SK-N-SH (cell line): ENCODE results near the gene KIF16B. TPM values are rescaled to one million over a fixed set of nuclear protein-coding genes. Genes with fewer than 3 reads are reported as not detected.

Experiments used
- CTCF ChIA-PET: fragments of 300-600, 350-600 bp; formaldehyde crosslinking; extraction: SDS; loops from one replicate; lab custom pipeline; 2021; lab: Yijun Ruan, JAX
- POLR2A ChIA-PET: fragments of 350-600 bp; sonication (Branson Sonifier 250); formaldehyde crosslinking; extraction: SDS; loops from one replicate; lab custom pipeline; 2020; ENCODE audit warnings: antibody characterized with exemption, inconsistent platforms; lab: Yijun Ruan, JAX
- DNase-seq: peaks from one replicate; pipeline ENCODE4 v3.0.0; 2012
- H2AFZ ChIP-seq: fragments of 200-600 bp; sonication (generic); 2 replicates; pipeline ENCODE4 v1.8.1; 2016; ENCODE audit warnings: antibody characterized with exemption, mild to moderate bottlenecking, low read depth
- H3F3A ChIP-seq: fragments of 200-600 bp; sonication (generic); replicated peaks from 2 replicates; pipeline ENCODE3; 2016; ENCODE audit warnings: antibody characterized with exemption, mild to moderate bottlenecking; ENCODE audit not compliant: insufficient read depth
- H3K27ac ChIP-seq, 2 experiments: fragments of 200-500 bp in 1 of 2; fragments of 200-600 bp in 1 of 2; sonication (Bioruptor generic) in 1 of 2; sonication (generic), shearing (Covaris generic) in 1 of 2; 2 replicates each; pipeline versions ENCODE4 v1.5.1 to v1.6.1; 2014 to 2016; ENCODE audit warnings: low read depth in 2 of 2, inconsistent platforms in 1 of 2, low read length in 1 of 2, mild to moderate bottlenecking in 1 of 2, mixed read lengths in 1 of 2
- H3K27me3 ChIP-seq: fragments of 200-600 bp; sonication (generic), shearing (Covaris generic); 2 replicates; pipeline ENCODE4 v1.6.1; 2016; ENCODE audit warnings: mixed run types; ENCODE audit not compliant: insufficient read depth
- H3K36me3 ChIP-seq, 2 experiments: fragments of 200-500 bp in 1 of 2; fragments of 200-600 bp in 1 of 2; sonication (Bioruptor generic) in 1 of 2; sonication (generic) in 1 of 2; replicated peaks in 1 of 2; 2 replicates each; pipeline versions ENCODE3 to v1.5.1; 2014 to 2016; ENCODE audit warnings: low read length in 1 of 2, mild to moderate bottlenecking in 1 of 2; ENCODE audit not compliant: insufficient read depth in 2 of 2, control insufficient read depth in 1 of 2
- H3K4me1 ChIP-seq, 2 experiments: fragments of 200-500 bp in 1 of 2; fragments of 200-600 bp in 1 of 2; sonication (Bioruptor generic) in 1 of 2; sonication (generic), shearing (Covaris generic) in 1 of 2; 2 replicates each; pipeline versions ENCODE4 v1.5.1 to v1.6.1; 2014 to 2016; ENCODE audit warnings: low read depth in 1 of 2, low read length in 1 of 2, mixed run types in 1 of 2; ENCODE audit not compliant: insufficient read depth in 2 of 2, control insufficient read depth in 1 of 2
- H3K4me2 ChIP-seq: fragments of 200-600 bp; sonication (generic), shearing (Covaris generic); 2 replicates; pipeline ENCODE4 v1.6.1; 2017; ENCODE audit warnings: mixed run types
- H3K4me3 ChIP-seq, 2 experiments: fragments of 200-500 bp in 1 of 2; fragments of 200-600 bp in 1 of 2; sonication (Bioruptor generic) in 1 of 2; sonication (generic), shearing (Covaris generic) in 1 of 2; 2 replicates each; pipeline versions ENCODE4 v1.5.1 to v1.8.1; 2014 to 2016; ENCODE audit warnings: low read depth in 2 of 2, inconsistent platforms in 1 of 2, low read length in 1 of 2, mild to moderate bottlenecking in 1 of 2, mixed read lengths in 1 of 2, moderate library complexity in 1 of 2
- H3K79me2 ChIP-seq: fragments of 200-600 bp; sonication (generic); 2 replicates; pipeline ENCODE4 v1.8.1; 2017; ENCODE audit warnings: mild to moderate bottlenecking; ENCODE audit not compliant: insufficient read depth
- H3K9ac ChIP-seq: fragments of 200-600 bp; sonication (generic); 2 replicates; pipeline ENCODE4 v1.6.1; 2017; ENCODE audit warnings: mixed run types
- H3K9me2 ChIP-seq: fragments of 200-600 bp; sonication (generic); 2 replicates; pipeline ENCODE4 v1.6.1; 2017; ENCODE audit warnings: mixed run types
- H3K9me3 ChIP-seq: fragments of 200-600 bp; sonication (generic); 2 replicates; pipeline ENCODE4 v1.6.1; 2017; ENCODE audit warnings: mixed run types, mild to moderate bottlenecking, moderate library complexity
- H4K20me1 ChIP-seq: fragments of 200-600 bp; sonication (generic); 2 replicates; pipeline ENCODE4 v1.6.1; 2017; ENCODE audit warnings: mild to moderate bottlenecking, mixed run types; ENCODE audit not compliant: insufficient read depth
- FOXJ3 ChIP-seq: sonication (generic); formaldehyde crosslinking; IDR thresholded peaks from 2 replicates; pipeline ENCODE4 v1.5.1; 2020; ENCODE audit warnings: mild to moderate bottlenecking, missing genetic modification reagents
- FOXM1 ChIP-seq: IDR thresholded peaks from 2 replicates; pipeline ENCODE4 v1.4.0; 2012; ENCODE audit warnings: low read depth, mild to moderate bottlenecking
- MEF2A ChIP-seq: IDR thresholded peaks from 2 replicates; pipeline ENCODE4 v1.4.0; 2012; ENCODE audit warnings: low read depth, borderline replicate concordance
- RCOR1 ChIP-seq: fragments of 150-350 bp; IDR thresholded peaks from 2 replicates; pipeline ENCODE4 v1.6.1; 2017; ENCODE audit warnings: antibody characterized with exemption, low read length
- SIN3A ChIP-seq: IDR thresholded peaks from 2 replicates; pipeline ENCODE4 v1.6.1; 2012; ENCODE audit warnings: low read depth, mild to moderate bottlenecking, low read length, moderate library complexity, borderline replicate concordance
- WGBS: methylation state at CpG from one replicate; pipeline ENCODE4 v1.1.6; 2017; ENCODE audit warnings: low lambda C conversion rate; 5-methylcytosine and 5-hydroxymethylcytosine counted together
- polyA plus RNA-seq, 3 experiments: library from polyadenylated mRNA; depleted of rRNA; stranded (reverse); fragments of >200 nt; gene quantifications; 2 replicates each; pipeline ENCODE4 v1.2.3, GENCODE V29; 2012
- TF ChIP-seq, protein P1 (sequence below): fragments of 200-600 bp; sonication (generic); IDR thresholded peaks from 2 replicates; pipeline ENCODE4 v1.6.1; 2017; ENCODE audit warnings: antibody characterized with exemption, mild to moderate bottlenecking, moderate library complexity
- TF ChIP-seq, protein P2 (sequence below): IDR thresholded peaks from 2 replicates; pipeline ENCODE4 v1.6.1; 2012; ENCODE audit warnings: mild to moderate bottlenecking, low read depth, low read length, moderate library complexity

The KIF16B gene
- polyA plus RNA-seq, 1 of the 3 experiments (the other 2 are of a cell fraction), result 3.3 TPM

GRCh38 chr20:16368645-16369292, 204.5 kb downstream of the KIF16B start:
- TF ChIP-seq SIN3A, result no peak
- TF ChIP-seq, protein P1, sequence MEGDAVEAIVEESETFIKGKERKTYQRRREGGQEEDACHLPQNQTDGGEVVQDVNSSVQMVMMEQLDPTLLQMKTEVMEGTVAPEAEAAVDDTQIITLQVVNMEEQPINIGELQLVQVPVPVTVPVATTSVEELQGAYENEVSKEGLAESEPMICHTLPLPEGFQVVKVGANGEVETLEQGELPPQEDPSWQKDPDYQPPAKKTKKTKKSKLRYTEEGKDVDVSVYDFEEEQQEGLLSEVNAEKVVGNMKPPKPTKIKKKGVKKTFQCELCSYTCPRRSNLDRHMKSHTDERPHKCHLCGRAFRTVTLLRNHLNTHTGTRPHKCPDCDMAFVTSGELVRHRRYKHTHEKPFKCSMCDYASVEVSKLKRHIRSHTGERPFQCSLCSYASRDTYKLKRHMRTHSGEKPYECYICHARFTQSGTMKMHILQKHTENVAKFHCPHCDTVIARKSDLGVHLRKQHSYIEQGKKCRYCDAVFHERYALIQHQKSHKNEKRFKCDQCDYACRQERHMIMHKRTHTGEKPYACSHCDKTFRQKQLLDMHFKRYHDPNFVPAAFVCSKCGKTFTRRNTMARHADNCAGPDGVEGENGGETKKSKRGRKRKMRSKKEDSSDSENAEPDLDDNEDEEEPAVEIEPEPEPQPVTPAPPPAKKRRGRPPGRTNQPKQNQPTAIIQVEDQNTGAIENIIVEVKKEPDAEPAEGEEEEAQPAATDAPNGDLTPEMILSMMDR, result peak; percentile 21
- TF ChIP-seq FOXM1, result no peak
- H2AFZ ChIP-seq, result no peak overlapping the region

DNA sequence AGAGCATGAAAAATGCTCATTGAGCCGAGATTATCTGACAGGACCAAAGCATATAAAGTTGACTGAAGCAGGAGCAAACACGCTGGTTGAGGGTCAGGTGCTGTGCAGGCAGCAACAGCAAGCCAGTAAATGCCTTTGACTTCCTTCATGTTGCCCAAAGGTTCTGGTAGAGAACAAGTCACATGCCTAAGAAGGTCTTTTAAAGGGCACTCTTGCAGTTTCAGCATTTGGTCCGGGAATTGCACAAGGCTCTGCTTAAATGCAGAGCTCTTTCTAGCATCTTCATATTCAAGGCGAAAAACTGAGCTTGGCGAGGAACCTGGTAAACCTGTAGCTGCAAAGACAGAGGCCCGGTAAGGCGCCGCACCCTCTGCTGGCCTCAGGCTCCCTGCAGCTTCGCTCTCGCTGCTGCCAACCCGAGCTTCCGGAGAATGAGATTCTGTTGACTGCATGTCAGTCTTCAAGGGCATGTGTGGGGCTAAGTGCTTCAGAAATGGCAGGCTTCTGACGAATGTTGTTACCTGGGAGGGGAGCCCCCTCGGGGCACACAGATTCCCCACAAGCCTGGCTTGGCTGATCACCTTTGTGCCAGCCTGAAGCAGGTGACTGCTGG, 205.2 kb downstream of the KIF16B start:
- Histone ChIP-seq H3K79me2 (no peaks in the 10 kb centered on the region), H3K27me3 (no peaks in the 10 kb centered on the region), H3K36me3 (peaks cover 0 to 6% of the 10 kb centered on the region in 2 experiments), H3F3A (no peaks in the 10 kb centered on the region), H3K9me2 (no peaks in the 10 kb centered on the region), H3K4me1 (peaks cover 0 to 11% of the 10 kb centered on the region in 2 experiments; a peak in 2 of 4 replicates), H4K20me1 (no peaks in the 10 kb centered on the region), H3K9ac (no peak overlapping the region), H2AFZ (no peak overlapping the region), H3K4me2 (no peak overlapping the region), H3K27ac (no peak overlapping the region), H3K4me3 (no peak overlapping the region), H3K9me3 (no peaks in the 10 kb centered on the region)
- ChIA-PET POLR2A (no interaction called here), CTCF (interaction anchor here (0.6 to 1.0 kb wide), 2 partner anchors 11 to 41 kb away, joined by 3 read pairs; no protein-coding TSS in a partner anchor)
- WGBS, result 82% methylated on average over 9 of the region's 14 CpGs
- DNase-seq, result no peak
- TF ChIP-seq FOXJ3, result no peak
- TF ChIP-seq MEF2A, result no peak
- no peak for TF ChIP-seq RCOR1
- TF ChIP-seq, protein P2, sequence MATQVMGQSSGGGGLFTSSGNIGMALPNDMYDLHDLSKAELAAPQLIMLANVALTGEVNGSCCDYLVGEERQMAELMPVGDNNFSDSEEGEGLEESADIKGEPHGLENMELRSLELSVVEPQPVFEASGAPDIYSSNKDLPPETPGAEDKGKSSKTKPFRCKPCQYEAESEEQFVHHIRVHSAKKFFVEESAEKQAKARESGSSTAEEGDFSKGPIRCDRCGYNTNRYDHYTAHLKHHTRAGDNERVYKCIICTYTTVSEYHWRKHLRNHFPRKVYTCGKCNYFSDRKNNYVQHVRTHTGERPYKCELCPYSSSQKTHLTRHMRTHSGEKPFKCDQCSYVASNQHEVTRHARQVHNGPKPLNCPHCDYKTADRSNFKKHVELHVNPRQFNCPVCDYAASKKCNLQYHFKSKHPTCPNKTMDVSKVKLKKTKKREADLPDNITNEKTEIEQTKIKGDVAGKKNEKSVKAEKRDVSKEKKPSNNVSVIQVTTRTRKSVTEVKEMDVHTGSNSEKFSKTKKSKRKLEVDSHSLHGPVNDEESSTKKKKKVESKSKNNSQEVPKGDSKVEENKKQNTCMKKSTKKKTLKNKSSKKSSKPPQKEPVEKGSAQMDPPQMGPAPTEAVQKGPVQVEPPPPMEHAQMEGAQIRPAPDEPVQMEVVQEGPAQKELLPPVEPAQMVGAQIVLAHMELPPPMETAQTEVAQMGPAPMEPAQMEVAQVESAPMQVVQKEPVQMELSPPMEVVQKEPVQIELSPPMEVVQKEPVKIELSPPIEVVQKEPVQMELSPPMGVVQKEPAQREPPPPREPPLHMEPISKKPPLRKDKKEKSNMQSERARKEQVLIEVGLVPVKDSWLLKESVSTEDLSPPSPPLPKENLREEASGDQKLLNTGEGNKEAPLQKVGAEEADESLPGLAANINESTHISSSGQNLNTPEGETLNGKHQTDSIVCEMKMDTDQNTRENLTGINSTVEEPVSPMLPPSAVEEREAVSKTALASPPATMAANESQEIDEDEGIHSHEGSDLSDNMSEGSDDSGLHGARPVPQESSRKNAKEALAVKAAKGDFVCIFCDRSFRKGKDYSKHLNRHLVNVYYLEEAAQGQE, result no peak

More at GRCh38 chr20:16368645-16369292, 204.5 kb downstream of the KIF16B start:
- no peak overlapping the region for H3K27ac ChIP-seq
- H3K4me1 ChIP-seq, result peaks cover 0 to 5% of the 10 kb centered on the region in 2 experiments; a peak in 2 of 4 replicates
- H3F3A ChIP-seq, result no peaks in the 10 kb centered on the region
- CTCF ChIA-PET, result interaction anchor here (0.6 to 1.0 kb wide), 2 partner anchors 11 to 42 kb away, joined by 3 read pairs; no protein-coding TSS in a partner anchor
- no peaks in the 10 kb centered on the region for H3K27me3 ChIP-seq
- H3K9me3 ChIP-seq, result no peaks in the 10 kb centered on the region
- no peak overlapping the region for H3K4me2 ChIP-seq
- no peaks in the 10 kb centered on the region for H4K20me1 ChIP-seq
- WGBS, result 81% methylated on average over 11 of the region's 11 CpGs
- DNase-seq, result no peak
- H3K9me2 ChIP-seq, result no peaks in the 10 kb centered on the region
- no peaks in the 10 kb centered on the region for H3K79me2 ChIP-seq
- POLR2A ChIA-PET, result no interaction called here
- no peak overlapping the region for H3K9ac ChIP-seq
- H3K4me3 ChIP-seq, result no peak overlapping the region
- peaks cover 0 to 6% of the 10 kb centered on the region in 2 experiments for H3K36me3 ChIP-seq
